Pons (tissue), 1 donor: ENCODE measurements around the gene THSD4.
A peak's percentile ranks its signal among the peaks of the same experiment; 100 is the strongest.
"Not testable (repeated sequence)": the region's sequence is repeated elsewhere in the genome, so short reads cannot be mapped to it uniquely, and the experiment has no call there.

Experiments used
- DNase-seq: peaks from one replicate; pipeline ENCODE4 v3.0.0-alpha.2; 2016; ENCODE audit warnings: low spot score

THSD4 gene

GRCh38 chr15:71149646-71150557, 34.6 kb downstream of the THSD4 start:
- peak; percentile 3 for DNase-seq

GRCh38 chr15:71151081-71151480, 35.8 kb downstream of the THSD4 start:
- no peak for DNase-seq

GRCh38 chr15:71152542-71152941, 37.3 kb downstream of the THSD4 start:
- DNase-seq, result no peak

- DNase-seq, result no peak
Measured at GRCh38 chr15:71153823-71154524, 38.7 kb downstream of the THSD4 start.

GRCh38 chr15:71154607-71155200, 39.4 kb downstream of the THSD4 start:
- DNase-seq, result no peak

- DNase-seq, result no peak
Measured at GRCh38 chr15:71155534-71155933, 40.3 kb downstream of the THSD4 start.

GRCh38 chr15:71160976-71161375, 45.7 kb downstream of the THSD4 start:
- DNase-seq, result no peak

- DNase-seq, result no peak
Measured at GRCh38 chr15:71162309-71162708, 47.0 kb downstream of the THSD4 start.

- DNase-seq, result not testable (repeated sequence)
Measured at GRCh38 chr15:71164606-71165005, 49.3 kb downstream of the THSD4 start.

GRCh38 chr15:71167445-71168165, 52.3 kb downstream of the THSD4 start:
- no peak for DNase-seq

GRCh38 chr15:71168166-71168834, 53.0 kb downstream of the THSD4 start:
- DNase-seq, result no peak

GRCh38 chr15:71170163-71170562, 54.9 kb downstream of the THSD4 start:
- DNase-seq, result no peak

GRCh38 chr15:71171195-71171594, 55.9 kb downstream of the THSD4 start:
- DNase-seq, result no peak

- DNase-seq, result not testable (repeated sequence)
Measured at GRCh38 chr15:71174360-71174759, 59.1 kb downstream of the THSD4 start.

- peak; percentile 10 for DNase-seq
Measured at GRCh38 chr15:71180986-71181853, 65.9 kb downstream of the THSD4 start.

- no peak for DNase-seq
Measured at GRCh38 chr15:71182522-71182921, 67.3 kb downstream of the THSD4 start.

- no peak for DNase-seq
Measured at GRCh38 chr15:71183063-71183462, 67.8 kb downstream of the THSD4 start.

GRCh38 chr15:71185706-71186105, 70.4 kb downstream of the THSD4 start:
- DNase-seq, result no peak

GRCh38 chr15:71186267-71186666, 71.0 kb downstream of the THSD4 start:
- DNase-seq, result no peak

GRCh38 chr15:71187078-71187477, 71.8 kb downstream of the THSD4 start:
- no peak for DNase-seq

GRCh38 chr15:71187526-71187925, 72.3 kb downstream of the THSD4 start:
- no peak for DNase-seq
